ENCODE results near the gene LRPAP1. TPM values are rescaled to one million over a fixed set of nuclear protein-coding genes. Genes with fewer than 3 reads are reported as not detected.

Gene LRPAP1
- total RNA-seq, 1 donor, result 82.9 TPM

- Histone ChIP-seq H3K4me1 (ENCODE audit: insufficient read depth, low read length) (peaks cover 20% of the 10 kb centered on the region), H3K36me3 (ENCODE audit: insufficient read depth, low read length) (no peaks in the 10 kb centered on the region), H3K4me3 (ENCODE audit: insufficient read depth, low read length) (no peak overlapping the region), H3K4me2 (ENCODE audit: insufficient read depth, low read length) (no peak overlapping the region), H3K27ac (ENCODE audit: low read depth, low read length) (peak overlapping the region; percentile 83), H4K20me1 (ENCODE audit: insufficient read depth, low read length) (no peaks in the 10 kb centered on the region), H2AFZ (ENCODE audit: low read length) (no peak overlapping the region), H3K79me2 (ENCODE audit: insufficient read depth, low read length) (no peaks in the 10 kb centered on the region), H3K27me3 (ENCODE audit: insufficient read depth, low read length) (no peaks in the 10 kb centered on the region), H3K9me3 (ENCODE audit: low read depth, low read length) (no peaks in the 10 kb centered on the region)
- DNase-seq (ENCODE audit: insufficient read length, low spot score, missing footprints), result peak; percentile 95
- TF ChIP-seq CTCF (IDR thresholded peaks at IDR 0.05; ENCODE audit: extremely low read depth, low read depth, low read length), result no peak
Observed at GRCh38 chr4:3483471-3483921, 48.7 kb downstream of the LRPAP1 start.

GRCh38 chr4:3482707-3483106, 49.5 kb downstream of the LRPAP1 start:
- Histone ChIP-seq H3K36me3 (ENCODE audit: insufficient read depth, low read length) (no peaks in the 10 kb centered on the region), H3K4me1 (ENCODE audit: insufficient read depth, low read length) (peaks cover 20% of the 10 kb centered on the region), H3K9me3 (ENCODE audit: low read depth, low read length) (no peaks in the 10 kb centered on the region), H3K4me3 (ENCODE audit: insufficient read depth, low read length) (no peak overlapping the region), H3K4me2 (ENCODE audit: insufficient read depth, low read length) (no peak overlapping the region), H4K20me1 (ENCODE audit: insufficient read depth, low read length) (no peaks in the 10 kb centered on the region), H3K79me2 (ENCODE audit: insufficient read depth, low read length) (no peaks in the 10 kb centered on the region), H3K27me3 (ENCODE audit: insufficient read depth, low read length) (no peaks in the 10 kb centered on the region), H2AFZ (ENCODE audit: low read length) (no peak overlapping the region), H3K27ac (ENCODE audit: low read depth, low read length) (no peak overlapping the region)
- TF ChIP-seq CTCF (IDR thresholded peaks at IDR 0.05; ENCODE audit: extremely low read depth, low read depth, low read length), result no peak
- DNase-seq (ENCODE audit: insufficient read length, low spot score, missing footprints), result no peak

- no peaks in the 10 kb centered on the region for H3K9me3 ChIP-seq (ENCODE audit: low read depth, low read length)
Observed at GRCh38 chr4:3481783-3482393, 50.3 kb downstream of the LRPAP1 start.

More at GRCh38 chr4:3481783-3482393, 50.3 kb downstream of the LRPAP1 start:
- Histone ChIP-seq H2AFZ (ENCODE audit: low read length) (no peak overlapping the region), H3K4me3 (ENCODE audit: insufficient read depth, low read length) (no peak overlapping the region), H3K4me1 (ENCODE audit: insufficient read depth, low read length) (peaks cover 20% of the 10 kb centered on the region), H3K27ac (ENCODE audit: low read depth, low read length) (no peak overlapping the region), H4K20me1 (ENCODE audit: insufficient read depth, low read length) (no peaks in the 10 kb centered on the region), H3K79me2 (ENCODE audit: insufficient read depth, low read length) (no peaks in the 10 kb centered on the region), H3K27me3 (ENCODE audit: insufficient read depth, low read length) (no peaks in the 10 kb centered on the region), H3K4me2 (ENCODE audit: insufficient read depth, low read length) (no peak overlapping the region), H3K36me3 (ENCODE audit: insufficient read depth, low read length) (no peaks in the 10 kb centered on the region)
- TF ChIP-seq CTCF (IDR thresholded peaks at IDR 0.05; ENCODE audit: extremely low read depth, low read depth, low read length), result no peak
- no peak for DNase-seq (ENCODE audit: insufficient read length, low spot score, missing footprints)
